Loucy (cell line): ENCODE results near the gene PITX1.

Source experiments
- H2AFZ ChIP-seq: fragments of 200-600 bp; sonication (generic); 2 replicates; pipeline ENCODE4 v1.6.0; 2016; ENCODE audit warnings: antibody characterized with exemption, mild to moderate bottlenecking, low read length, moderate library complexity
- H3F3A ChIP-seq: fragments of 200-600 bp; 2 replicates; pipeline ENCODE4 v1.6.0; 2016; ENCODE audit warnings: antibody characterized with exemption, low read depth, mild to moderate bottlenecking
- H3K27me3 ChIP-seq: fragments of 200-600 bp; sonication (generic); 2 replicates; pipeline ENCODE4 v1.6.1; 2014; ENCODE audit warnings: low read length, mild to moderate bottlenecking; ENCODE audit not compliant: insufficient read depth, poor library complexity, severe bottlenecking
- H3K36me3 ChIP-seq: fragments of 200-600 bp; sonication (generic); 2 replicates; pipeline ENCODE4 v1.6.1; 2016; ENCODE audit warnings: low read length; ENCODE audit not compliant: insufficient read depth
- H3K4me1 ChIP-seq: fragments of 200-600 bp; sonication (generic); 2 replicates; pipeline ENCODE4 v1.5.1; 2014; ENCODE audit warnings: low read length, mild to moderate bottlenecking; ENCODE audit not compliant: insufficient read depth, poor library complexity, severe bottlenecking
- H3K4me2 ChIP-seq: fragments of 200-600 bp; sonication (generic); 2 replicates; pipeline ENCODE4 v1.6.0; 2014; ENCODE audit warnings: antibody characterized with exemption, low read length, low read depth, mild to moderate bottlenecking; ENCODE audit not compliant: poor library complexity, severe bottlenecking
- H3K4me3 ChIP-seq: fragments of 200-600 bp; sonication (generic); 2 replicates; pipeline ENCODE4 v1.5.1; 2014; ENCODE audit warnings: low read length, mild to moderate bottlenecking, mixed read lengths; ENCODE audit not compliant: poor library complexity, severe bottlenecking
- H3K79me2 ChIP-seq: fragments of 200-600 bp; sonication (generic); 2 replicates; pipeline ENCODE4 v1.6.1; 2014; ENCODE audit warnings: low read length; ENCODE audit not compliant: insufficient read depth
- H3K9ac ChIP-seq: fragments of 200-600 bp; sonication (generic); 2 replicates; pipeline ENCODE4 v1.6.0; 2014; ENCODE audit warnings: mild to moderate bottlenecking, low read depth, low read length, moderate library complexity; ENCODE audit not compliant: poor library complexity, severe bottlenecking
- H3K9me2 ChIP-seq: fragments of 200-600 bp; sonication (generic); replicated peaks from 2 replicates; pipeline ENCODE4 v1.6.1; 2016; ENCODE audit warnings: low read depth, low read length, mixed read lengths
- H3K9me3 ChIP-seq: fragments of 200-600 bp; sonication (generic); 2 replicates; pipeline ENCODE4 v1.6.1; 2014; ENCODE audit warnings: mild to moderate bottlenecking, antibody characterized with exemption, low read length, low read depth; ENCODE audit not compliant: insufficient read depth
- H4K20me1 ChIP-seq: fragments of 200-600 bp; sonication (generic); 2 replicates; pipeline ENCODE4 v1.6.0; 2014; ENCODE audit warnings: antibody characterized with exemption, low read length, mild to moderate bottlenecking; ENCODE audit not compliant: insufficient read depth, poor library complexity, severe bottlenecking
- CTCF ChIP-seq: fragments of 200-600 bp; sonication (generic); conservative IDR thresholded peaks from 2 replicates; pipeline ENCODE4 v1.5.1; 2014; ENCODE audit warnings: mild to moderate bottlenecking, antibody characterized with exemption, low read length
- EZH2phosphoT487 ChIP-seq: fragments of 200-600 bp; IDR thresholded peaks from 2 replicates; pipeline ENCODE4 v1.6.1; 2018; ENCODE audit warnings: antibody characterized with exemption, mild to moderate bottlenecking, moderate library complexity, borderline replicate concordance

The PITX1 gene

GRCh38 chr5:135063511-135064234, 29.6 kb upstream of the PITX1 start:
- Histone ChIP-seq H3K4me1 (no peaks in the 10 kb centered on the region), H2AFZ (no peak overlapping the region), H3K9me2 (no peaks in the 10 kb centered on the region), H3K4me3 (no peak overlapping the region), H4K20me1 (no peaks in the 10 kb centered on the region), H3K79me2 (no peaks in the 10 kb centered on the region), H3K9ac (no peak overlapping the region), H3K9me3 (no peaks in the 10 kb centered on the region), H3K4me2 (no peak overlapping the region), H3K36me3 (no peaks in the 10 kb centered on the region), H3F3A (no peaks in the 10 kb centered on the region), H3K27me3 (no peaks in the 10 kb centered on the region)
- TF ChIP-seq CTCF = no peak

GRCh38 chr5:135063056-135063445, 29.0 kb upstream of the PITX1 start:
- H3K4me2 ChIP-seq = no peak overlapping the region
- H4K20me1 ChIP-seq = no peaks in the 10 kb centered on the region
- TF ChIP-seq CTCF (no peak), EZH2phosphoT487 (no peak)
- H3K4me1 ChIP-seq = no peaks in the 10 kb centered on the region
- no peak overlapping the region for H3K4me3 ChIP-seq
- no peaks in the 10 kb centered on the region for H3K9me3 ChIP-seq
- H3K27me3 ChIP-seq = no peaks in the 10 kb centered on the region
- H3K36me3 ChIP-seq = no peaks in the 10 kb centered on the region
- H3K9me2 ChIP-seq = no peaks in the 10 kb centered on the region
- H3F3A ChIP-seq = no peaks in the 10 kb centered on the region
- no peak overlapping the region for H2AFZ ChIP-seq
- no peak overlapping the region for H3K9ac ChIP-seq
- no peaks in the 10 kb centered on the region for H3K79me2 ChIP-seq

GRCh38 chr5:135062216-135063055, 28.4 kb upstream of the PITX1 start:
- Histone ChIP-seq H3K9me2 (no peaks in the 10 kb centered on the region), H2AFZ (no peak overlapping the region), H3K9me3 (no peaks in the 10 kb centered on the region), H3K27me3 (no peaks in the 10 kb centered on the region), H3K4me1 (no peaks in the 10 kb centered on the region), H3K4me3 (no peak overlapping the region), H3F3A (no peaks in the 10 kb centered on the region), H3K79me2 (no peaks in the 10 kb centered on the region), H3K9ac (no peak overlapping the region), H3K36me3 (no peaks in the 10 kb centered on the region), H4K20me1 (no peaks in the 10 kb centered on the region), H3K4me2 (no peak overlapping the region)
- TF ChIP-seq CTCF (no peak), EZH2phosphoT487 (no peak)
